ENCODE measurements around the gene SQOR.

- TF ChIP-seq POLR2A (IDR thresholded peaks at IDR 0.05) (no peak), CTCF (IDR thresholded peaks at IDR 0.05) (no peak)
Observed at GRCh38 chr15:45618813-45619212, 16.0 kb upstream of the SQOR start.

Measured in body of pancreas (tissue), 4 donors.